ENCODE data around the gene C11orf87. TPM values are rescaled to one million over a fixed set of nuclear protein-coding genes. Genes with fewer than 3 reads are reported as not detected.

The C11orf87 gene
- total RNA-seq, 4 donors from 2014 or later = not detected

- no peaks in the 10 kb centered on the region for H3K9me3 ChIP-seq
- no peaks in the 10 kb centered on the region for H3K27me3 ChIP-seq
- TF ChIP-seq CTCF (IDR thresholded peaks at IDR 0.05) (no peak), POLR2A (IDR thresholded peaks at IDR 0.05) (no peak)
- no peak overlapping the region for H3K4me3 ChIP-seq
- no peaks in the 10 kb centered on the region for H3K36me3 ChIP-seq
- no peaks in the 10 kb centered on the region for H3K4me1 ChIP-seq
- no peak for DNase-seq
- H3K27ac ChIP-seq = no peak overlapping the region
Measured at GRCh38 chr11:109416601-109417000, 5.4 kb upstream of the C11orf87 start.

GRCh38 chr11:109422870-109423465, 978 bp downstream of the C11orf87 start:
- Histone ChIP-seq H3K4me3 (no peak overlapping the region), H3K4me1 (no peaks in the 10 kb centered on the region), H3K9me3 (no peaks in the 10 kb centered on the region), H3K36me3 (no peaks in the 10 kb centered on the region), H3K27me3 (peaks cover 0 to 5% of the 10 kb centered on the region in 2 donors), H3K27ac (no peak overlapping the region)
- DNase-seq = no peak
- TF ChIP-seq CTCF (IDR thresholded peaks at IDR 0.05) (no peak), POLR2A (IDR thresholded peaks at IDR 0.05) (no peak)

GRCh38 chr11:109423466-109424190, 1.6 kb downstream of the C11orf87 start:
- TF ChIP-seq POLR2A (IDR thresholded peaks at IDR 0.05) (no peak), CTCF (IDR thresholded peaks at IDR 0.05) (no peak)
- H3K4me3 ChIP-seq = no peak overlapping the region

GRCh38 chr11:109424901-109425300, 2.9 kb downstream of the C11orf87 start:
- H3K9me3 ChIP-seq = no peaks in the 10 kb centered on the region
- no peak overlapping the region for H3K27ac ChIP-seq
- TF ChIP-seq CTCF (IDR thresholded peaks at IDR 0.05) (no peak), POLR2A (IDR thresholded peaks at IDR 0.05) (no peak)
- DNase-seq = no peak
- H3K27me3 ChIP-seq = peaks cover 0 to 5% of the 10 kb centered on the region in 2 donors
- no peaks in the 10 kb centered on the region for H3K36me3 ChIP-seq
- no peaks in the 10 kb centered on the region for H3K4me1 ChIP-seq
- no peak overlapping the region for H3K4me3 ChIP-seq

More at GRCh38 chr11:109423466-109424190, 1.6 kb downstream of the C11orf87 start:
- no peak overlapping the region for H3K27ac ChIP-seq
- DNase-seq = no peak
- H3K36me3 ChIP-seq = no peaks in the 10 kb centered on the region
- H3K27me3 ChIP-seq = peaks cover 0 to 5% of the 10 kb centered on the region in 2 donors
- H3K4me1 ChIP-seq = no peaks in the 10 kb centered on the region
- H3K9me3 ChIP-seq = no peaks in the 10 kb centered on the region

- DNase-seq = no peak
- H3K4me1 ChIP-seq = no peaks in the 10 kb centered on the region
- H3K4me3 ChIP-seq = no peak overlapping the region
- peaks cover 0 to 5% of the 10 kb centered on the region in 2 donors for H3K27me3 ChIP-seq
- no peak overlapping the region for H3K27ac ChIP-seq
- no peak for TF ChIP-seq POLR2A (IDR thresholded peaks at IDR 0.05)
- TF ChIP-seq CTCF (IDR thresholded peaks at IDR 0.05) = no peak
- no peaks in the 10 kb centered on the region for H3K36me3 ChIP-seq
- no peaks in the 10 kb centered on the region for H3K9me3 ChIP-seq
Measured at GRCh38 chr11:109425554-109425953, 3.6 kb downstream of the C11orf87 start.

All from Peyer's patch (tissue), 4 donors.